WERI-Rb-1 (cell line): Measurements from ENCODE around the gene INPP1.
A peak's percentile ranks its signal among the peaks of the same experiment; 100 is the strongest.
"Not testable (repeated sequence)": the region's sequence is repeated elsewhere in the genome, so short reads cannot be mapped to it uniquely, and the experiment has no call there.

ENCODE experiments used
- DNase-seq: peaks from one replicate; pipeline ENCODE4 v3.0.0-alpha.2; 2020
- H3K27ac ChIP-seq: fragments of 250-450 bp; sonication (Bioruptor Pico); 2 replicates; pipeline ENCODE4 v1.5.1; 2020; ENCODE audit warnings: mild to moderate bottlenecking, moderate library complexity
- H3K27me3 ChIP-seq: fragments of 250-450 bp; sonication (Bioruptor Pico); 2 replicates; pipeline ENCODE4 v1.5.1; 2021; ENCODE audit warnings: mild to moderate bottlenecking, low read depth, moderate library complexity; ENCODE audit not compliant: insufficient read depth, severe bottlenecking
- H3K36me3 ChIP-seq: fragments of 250-450 bp; sonication (Bioruptor Pico); 2 replicates; pipeline ENCODE4 v1.5.1; 2020; ENCODE audit warnings: mild to moderate bottlenecking, moderate library complexity
- H3K4me3 ChIP-seq: 2 replicates; pipeline ENCODE4 v1.5.1; 2011; ENCODE audit warnings: low read depth, mild to moderate bottlenecking, control low read depth, low read length
- H3K9me3 ChIP-seq: fragments of 250-450 bp; sonication (Bioruptor Pico); 2 replicates; pipeline ENCODE4 v1.5.1; 2021; ENCODE audit warnings: mild to moderate bottlenecking, moderate library complexity; ENCODE audit not compliant: severe bottlenecking
- CTCF ChIP-seq: IDR thresholded peaks from 2 replicates; pipeline ENCODE4 v1.5.1; 2011; ENCODE audit warnings: low read depth, mild to moderate bottlenecking, control low read depth, inconsistent platforms, low read length

The INPP1 gene

GRCh38 chr2:190308031-190308430 is 35.4 kb upstream of the INPP1 start:
- TF ChIP-seq CTCF = no peak
- Histone ChIP-seq H3K9me3 (no peaks in the 10 kb centered on the region), H3K27me3 (no peaks in the 10 kb centered on the region), H3K36me3 (peaks cover 13% of the 10 kb centered on the region), H3K4me3 (no peak overlapping the region), H3K27ac (no peak overlapping the region)
- no peak for DNase-seq

GRCh38 chr2:190311893-190312634 is 31.3 kb upstream of the INPP1 start:
- Histone ChIP-seq H3K4me3 (no peak overlapping the region), H3K27me3 (no peaks in the 10 kb centered on the region), H3K27ac (no peak overlapping the region), H3K9me3 (no peaks in the 10 kb centered on the region), H3K36me3 (peaks cover 13% of the 10 kb centered on the region)
- no peak for DNase-seq
- TF ChIP-seq CTCF = no peak

GRCh38 chr2:190312635-190313025 is 30.8 kb upstream of the INPP1 start:
- H3K9me3 ChIP-seq, H3K27me3 ChIP-seq, H3K27ac ChIP-seq, H3K4me3 ChIP-seq: not testable (repeated sequence)
- peaks cover 13% of the 10 kb centered on the region for H3K36me3 ChIP-seq
- peak; percentile 12 for DNase-seq

- TF ChIP-seq CTCF = no peak
- H3K4me3 ChIP-seq = no peak overlapping the region
These were observed 29.5 kb upstream of the INPP1 start for GRCh38 chr2:190313880-190314279.

GRCh38 chr2:190315273-190315672 is 28.1 kb upstream of the INPP1 start:
- TF ChIP-seq CTCF = no peak
- Histone ChIP-seq H3K36me3 (peaks cover 4% of the 10 kb centered on the region), H3K4me3 (no peak overlapping the region), H3K27ac (no peak overlapping the region), H3K9me3 (no peaks in the 10 kb centered on the region), H3K27me3 (no peaks in the 10 kb centered on the region)
- no peak for DNase-seq

More at GRCh38 chr2:190313880-190314279, 29.5 kb upstream of the INPP1 start:
- DNase-seq = no peak
- Histone ChIP-seq H3K9me3 (no peaks in the 10 kb centered on the region), H3K36me3 (peaks cover 10% of the 10 kb centered on the region), H3K27ac (no peak overlapping the region), H3K27me3 (no peaks in the 10 kb centered on the region)

- DNase-seq = no peak
These were observed 24.9 kb upstream of the INPP1 start for GRCh38 chr2:190318514-190318913.

More at GRCh38 chr2:190318514-190318913, 24.9 kb upstream of the INPP1 start:
- Histone ChIP-seq H3K27me3 (no peaks in the 10 kb centered on the region), H3K27ac (no peak overlapping the region), H3K4me3 (peak overlapping the region; percentile 66), H3K36me3 (no peaks in the 10 kb centered on the region), H3K9me3 (no peaks in the 10 kb centered on the region)
- TF ChIP-seq CTCF = no peak
